Breast epithelium (tissue), 3 donors: ENCODE data around the gene RCE1.

Experiments
- CTCF ChIP-seq, 3 donors: fragments of 450-650 bp; IDR thresholded peaks; one replicate each; pipeline ENCODE4 v1.5.1; 2016 to 2017; ENCODE audit warnings: antibody characterized with exemption in 3 of 3, mild to moderate bottlenecking in 3 of 3, moderate library complexity in 3 of 3
- POLR2A ChIP-seq: fragments of 450-650 bp; IDR thresholded peaks from one replicate; pipeline ENCODE4 v1.6.1; 2016; ENCODE audit warnings: antibody characterized with exemption, mild to moderate bottlenecking, moderate library complexity

GRCh38 chr11:66815646-66816045 lies 27.6 kb upstream of the RCE1 start:
- TF ChIP-seq POLR2A (no peak), CTCF (IDR thresholded peaks at IDR 0.05) (no peak)
